ENCODE results near the gene NSUN7. TPM values are rescaled to one million over a fixed set of nuclear protein-coding genes. Genes with fewer than 3 reads are reported as not detected.

The NSUN7 gene
- total RNA-seq, 1 experiment from 2014 or later, result not detected

- Histone ChIP-seq H3K27me3 (peaks cover 5% of the 10 kb centered on the region; the same call in 1 of the 2 replicates), H3K9me3 (no peaks in the 10 kb centered on the region), H3K4me3 (no peak overlapping the region), H3K36me3 (no peaks in the 10 kb centered on the region)
- DNase-seq, result no peak
These were observed 19.6 kb upstream of the NSUN7 start for GRCh38 chr4:40730091-40730679.

- no peak for DNase-seq
- Histone ChIP-seq H3K4me3 (no peak overlapping the region), H3K36me3 (no peaks in the 10 kb centered on the region), H3K27me3 (peaks cover 5% of the 10 kb centered on the region; the same call in 1 of the 2 replicates), H3K9me3 (no peaks in the 10 kb centered on the region)
These were observed 18.4 kb upstream of the NSUN7 start for GRCh38 chr4:40731361-40731760.

GRCh38 chr4:40731792-40732245, 17.9 kb upstream of the NSUN7 start:
- H3K36me3 ChIP-seq, result no peaks in the 10 kb centered on the region
- no peak for DNase-seq
- H3K27me3 ChIP-seq, result peaks cover 3% of the 10 kb centered on the region; the same call in 1 of the 2 replicates
- no peaks in the 10 kb centered on the region for H3K9me3 ChIP-seq
- no peak overlapping the region for H3K4me3 ChIP-seq

GRCh38 chr4:40733752-40734151, 16.0 kb upstream of the NSUN7 start:
- Histone ChIP-seq H3K9me3 (no peaks in the 10 kb centered on the region), H3K36me3 (no peaks in the 10 kb centered on the region), H3K4me3 (no peak overlapping the region), H3K27me3 (no peaks in the 10 kb centered on the region)
- DNase-seq, result no peak

GRCh38 chr4:40734497-40734896, 15.3 kb upstream of the NSUN7 start:
- Histone ChIP-seq H3K36me3 (no peaks in the 10 kb centered on the region), H3K27me3 (no peaks in the 10 kb centered on the region), H3K4me3 (no peak overlapping the region), H3K9me3 (no peaks in the 10 kb centered on the region)
- no peak for DNase-seq

GRCh38 chr4:40736910-40737309, 12.8 kb upstream of the NSUN7 start:
- Histone ChIP-seq H3K4me3 (no peak overlapping the region), H3K9me3 (no peaks in the 10 kb centered on the region), H3K36me3 (no peaks in the 10 kb centered on the region), H3K27me3 (no peaks in the 10 kb centered on the region)
- DNase-seq, result no peak

- no peaks in the 10 kb centered on the region for H3K27me3 ChIP-seq
- H3K4me3 ChIP-seq, result no peak overlapping the region
- H3K36me3 ChIP-seq, result no peaks in the 10 kb centered on the region
- H3K9me3 ChIP-seq, result no peaks in the 10 kb centered on the region
- DNase-seq, result no peak
These were observed 11.9 kb upstream of the NSUN7 start for GRCh38 chr4:40737879-40738278.

- no peaks in the 10 kb centered on the region for H3K36me3 ChIP-seq
- no peaks in the 10 kb centered on the region for H3K9me3 ChIP-seq
- DNase-seq, result no peak
- no peak overlapping the region for H3K4me3 ChIP-seq
- no peaks in the 10 kb centered on the region for H3K27me3 ChIP-seq
These were observed 10.4 kb upstream of the NSUN7 start for GRCh38 chr4:40739347-40739746.

GRCh38 chr4:40744218-40744617, 5.5 kb upstream of the NSUN7 start:
- H3K36me3 ChIP-seq, result no peaks in the 10 kb centered on the region
- no peak for DNase-seq
- H3K4me3 ChIP-seq, result no peak overlapping the region
- no peaks in the 10 kb centered on the region for H3K9me3 ChIP-seq
- no peaks in the 10 kb centered on the region for H3K27me3 ChIP-seq

GRCh38 chr4:40745285-40745984, 4.3 kb upstream of the NSUN7 start:
- Histone ChIP-seq H3K27me3 (no peaks in the 10 kb centered on the region), H3K4me3 (no peak overlapping the region)
- DNase-seq, result no peak

GRCh38 chr4:40747207-40747835, 2.4 kb upstream of the NSUN7 start:
- no peaks in the 10 kb centered on the region for H3K9me3 ChIP-seq
- H3K36me3 ChIP-seq, result no peaks in the 10 kb centered on the region
- no peaks in the 10 kb centered on the region for H3K27me3 ChIP-seq
- no peak for DNase-seq
- no peak overlapping the region for H3K4me3 ChIP-seq

More at GRCh38 chr4:40745285-40745984, 4.3 kb upstream of the NSUN7 start:
- Histone ChIP-seq H3K36me3 (no peaks in the 10 kb centered on the region), H3K9me3 (no peaks in the 10 kb centered on the region)

GRCh38 chr4:40750461-40751258, 905 bp downstream of the NSUN7 start:
- DNase-seq, result no peak
- peak overlapping the region; percentile 34 for H3K4me3 ChIP-seq
- H3K9me3 ChIP-seq, result no peaks in the 10 kb centered on the region
- no peaks in the 10 kb centered on the region for H3K36me3 ChIP-seq
- no peaks in the 10 kb centered on the region for H3K27me3 ChIP-seq

- Histone ChIP-seq H3K36me3 (no peaks in the 10 kb centered on the region), H3K4me3 (no peak overlapping the region), H3K27me3 (no peaks in the 10 kb centered on the region), H3K9me3 (no peaks in the 10 kb centered on the region)
- no peak for DNase-seq
These were observed 5.9 kb downstream of the NSUN7 start for GRCh38 chr4:40755616-40756015.

GRCh38 chr4:40763228-40763716, 13.5 kb downstream of the NSUN7 start:
- Histone ChIP-seq H3K4me3 (no peak overlapping the region), H3K27me3 (no peaks in the 10 kb centered on the region), H3K36me3 (no peaks in the 10 kb centered on the region), H3K9me3 (no peaks in the 10 kb centered on the region)
- DNase-seq, result no peak

GRCh38 chr4:40769266-40769665, 19.5 kb downstream of the NSUN7 start:
- DNase-seq, result no peak
- no peaks in the 10 kb centered on the region for H3K36me3 ChIP-seq
- H3K9me3 ChIP-seq, result no peaks in the 10 kb centered on the region
- no peak overlapping the region for H3K4me3 ChIP-seq
- H3K27me3 ChIP-seq, result no peaks in the 10 kb centered on the region

- Histone ChIP-seq H3K27me3 (no peaks in the 10 kb centered on the region), H3K9me3 (no peaks in the 10 kb centered on the region), H3K36me3 (no peaks in the 10 kb centered on the region), H3K4me3 (no peak overlapping the region)
- DNase-seq, result no peak
These were observed 28.3 kb downstream of the NSUN7 start for GRCh38 chr4:40778090-40778489.

- DNase-seq, result no peak
- no peaks in the 10 kb centered on the region for H3K36me3 ChIP-seq
- no peak overlapping the region for H3K4me3 ChIP-seq
- H3K9me3 ChIP-seq, result no peaks in the 10 kb centered on the region
- H3K27me3 ChIP-seq, result no peaks in the 10 kb centered on the region
These were observed 33.1 kb downstream of the NSUN7 start for GRCh38 chr4:40782876-40783275.
